Gastroesophageal sphincter (tissue), 3 donors: ENCODE measurements around the gene DBN1.

Experiments used
- POLR2A ChIP-seq, 2 donors: fragments of 450-650 bp; IDR thresholded peaks; one replicate each; pipeline ENCODE4 v1.6.1; 2017; ENCODE audit warnings: antibody characterized with exemption in 2 of 2, mild to moderate bottlenecking in 2 of 2, moderate library complexity in 1 of 2
- TF ChIP-seq, protein P1 (sequence below), 4 experiments: fragments of 200-600 bp in 2 of 4; fragments of 450-650 bp in 2 of 4; sonication (generic) in 1 of 4; IDR thresholded peaks; one replicate each; pipeline ENCODE4 v1.5.1; 2017 to 2019; ENCODE audit warnings: antibody characterized with exemption in 4 of 4, mild to moderate bottlenecking in 2 of 4, moderate library complexity in 2 of 4

DNA sequence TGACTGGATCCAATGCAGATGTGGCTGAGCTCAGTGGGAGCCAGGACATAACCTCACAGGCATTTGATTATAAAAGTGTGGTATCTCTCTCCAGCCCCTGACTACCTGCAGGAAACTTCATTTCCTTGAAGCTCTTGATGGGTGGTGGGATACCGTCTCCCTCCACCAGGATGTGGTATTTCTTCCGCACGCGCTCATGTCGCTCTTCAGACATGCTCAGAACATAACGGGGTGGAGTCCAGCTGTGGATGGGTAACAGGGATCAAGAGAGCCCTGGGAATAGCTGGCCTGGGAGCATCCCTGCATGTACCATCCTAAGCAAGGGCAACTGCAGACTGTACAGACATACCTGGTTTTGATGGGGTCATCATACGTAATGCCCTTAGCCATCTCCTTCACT is 42.1 kb upstream of the DBN1 start:
- TF ChIP-seq POLR2A (IDR thresholded peaks at IDR 0.05): no peak
- TF ChIP-seq, protein P1, sequence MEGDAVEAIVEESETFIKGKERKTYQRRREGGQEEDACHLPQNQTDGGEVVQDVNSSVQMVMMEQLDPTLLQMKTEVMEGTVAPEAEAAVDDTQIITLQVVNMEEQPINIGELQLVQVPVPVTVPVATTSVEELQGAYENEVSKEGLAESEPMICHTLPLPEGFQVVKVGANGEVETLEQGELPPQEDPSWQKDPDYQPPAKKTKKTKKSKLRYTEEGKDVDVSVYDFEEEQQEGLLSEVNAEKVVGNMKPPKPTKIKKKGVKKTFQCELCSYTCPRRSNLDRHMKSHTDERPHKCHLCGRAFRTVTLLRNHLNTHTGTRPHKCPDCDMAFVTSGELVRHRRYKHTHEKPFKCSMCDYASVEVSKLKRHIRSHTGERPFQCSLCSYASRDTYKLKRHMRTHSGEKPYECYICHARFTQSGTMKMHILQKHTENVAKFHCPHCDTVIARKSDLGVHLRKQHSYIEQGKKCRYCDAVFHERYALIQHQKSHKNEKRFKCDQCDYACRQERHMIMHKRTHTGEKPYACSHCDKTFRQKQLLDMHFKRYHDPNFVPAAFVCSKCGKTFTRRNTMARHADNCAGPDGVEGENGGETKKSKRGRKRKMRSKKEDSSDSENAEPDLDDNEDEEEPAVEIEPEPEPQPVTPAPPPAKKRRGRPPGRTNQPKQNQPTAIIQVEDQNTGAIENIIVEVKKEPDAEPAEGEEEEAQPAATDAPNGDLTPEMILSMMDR (IDR thresholded peaks at IDR 0.05): no peak
